MG63 (cell line): Measurements from ENCODE around the gene SETD6. TPM values are rescaled to one million over a fixed set of nuclear protein-coding genes. Genes with fewer than 3 reads are reported as not detected.
"Not testable (repeated sequence)": the region's sequence is repeated elsewhere in the genome, so short reads cannot be mapped to it uniquely, and the experiment has no call there.

Source experiments
- DNase-seq: peaks from one replicate; pipeline ENCODE4 v3.0.0-alpha.2; 2020
- H3K27me3 ChIP-seq: fragments of 250-450 bp; sonication (Bioruptor Pico); 2 replicates; pipeline ENCODE4 v1.5.1; 2020; ENCODE audit warnings: mild to moderate bottlenecking, moderate library complexity
- H3K36me3 ChIP-seq: fragments of 250-450 bp; sonication (Bioruptor Pico); 2 replicates; pipeline ENCODE4 v1.5.1; 2020; ENCODE audit warnings: mild to moderate bottlenecking, moderate library complexity
- H3K4me3 ChIP-seq: fragments of 250-450 bp; sonication (Bioruptor Pico); 2 replicates; pipeline ENCODE4 v1.5.1; 2020; ENCODE audit warnings: mild to moderate bottlenecking, moderate library complexity
- H3K9me3 ChIP-seq: fragments of 250-450 bp; sonication (Bioruptor Pico); 2 replicates; pipeline ENCODE4 v1.5.1; 2020; ENCODE audit warnings: mild to moderate bottlenecking, moderate library complexity
- total RNA-seq: library from RNA; depleted of rRNA; stranded (reverse); fragments of >200 nt; shearing (Covaris generic); gene quantifications from 2 replicates; pipeline ENCODE4 v1.2.3, GENCODE V29; 2014; ENCODE audit warnings: low replicate concordance; rRNA removed

The SETD6 gene
- total RNA-seq, 1 experiment from 2014 or later = 37.2 TPM

- H3K36me3 ChIP-seq = peaks cover 98% of the 10 kb centered on the region
- no peaks in the 10 kb centered on the region for H3K27me3 ChIP-seq
- H3K4me3 ChIP-seq = no peak overlapping the region
- no peaks in the 10 kb centered on the region for H3K9me3 ChIP-seq
- no peak for DNase-seq
Measured at GRCh38 chr16:58543685-58544084, 28.4 kb downstream of the SETD6 start.

- DNase-seq = no peak
- Histone ChIP-seq H3K36me3 (peaks cover 98% of the 10 kb centered on the region), H3K27me3 (no peaks in the 10 kb centered on the region), H3K9me3 (no peaks in the 10 kb centered on the region), H3K4me3 (no peak overlapping the region)
Measured at GRCh38 chr16:58548378-58548777, 33.1 kb downstream of the SETD6 start.

GRCh38 chr16:58551496-58551895 lies 36.2 kb downstream of the SETD6 start:
- Histone ChIP-seq H3K27me3 (no peaks in the 10 kb centered on the region), H3K36me3 (peaks cover 96% of the 10 kb centered on the region), H3K9me3 (no peaks in the 10 kb centered on the region), H3K4me3 (no peak overlapping the region)
- peak; percentile 21 for DNase-seq

GRCh38 chr16:58556678-58557077 lies 41.4 kb downstream of the SETD6 start:
- DNase-seq = no peak
- H3K27me3 ChIP-seq = no peaks in the 10 kb centered on the region
- H3K4me3 ChIP-seq = no peak overlapping the region
- peaks cover 97% of the 10 kb centered on the region for H3K36me3 ChIP-seq
- H3K9me3 ChIP-seq = no peaks in the 10 kb centered on the region

- H3K27me3 ChIP-seq = no peaks in the 10 kb centered on the region
- H3K36me3 ChIP-seq = peaks cover 91% of the 10 kb centered on the region
- no peak for DNase-seq
- no peaks in the 10 kb centered on the region for H3K9me3 ChIP-seq
- H3K4me3 ChIP-seq = no peak overlapping the region
Measured at GRCh38 chr16:58563235-58563634, 47.9 kb downstream of the SETD6 start.

GRCh38 chr16:58563775-58564174 lies 48.5 kb downstream of the SETD6 start:
- no peak for DNase-seq
- Histone ChIP-seq H3K36me3 (peaks cover 90% of the 10 kb centered on the region), H3K4me3 (no peak overlapping the region), H3K27me3 (no peaks in the 10 kb centered on the region), H3K9me3 (no peaks in the 10 kb centered on the region)

- not testable (repeated sequence) for H3K27me3 ChIP-seq
Measured at GRCh38 chr16:58565697-58566096, 50.4 kb downstream of the SETD6 start.

More at GRCh38 chr16:58565697-58566096, 50.4 kb downstream of the SETD6 start:
- H3K36me3 ChIP-seq = peaks cover 89% of the 10 kb centered on the region
- H3K9me3 ChIP-seq, DNase-seq, H3K4me3 ChIP-seq: not testable (repeated sequence)

Other genes with a start within 250 kb of the SETD6 start
- not detected in 2 replicates for gene PRSS54, start 220.5 kb upstream of the SETD6 start, total RNA-seq
- gene GINS3, start 123.0 kb upstream of the SETD6 start, total RNA-seq = 20.7 and 24.3 TPM in 2 replicates
- 6.7 and 9.9 TPM in 2 replicates for gene NDRG4, start 15.4 kb upstream of the SETD6 start, total RNA-seq
- gene CNOT1, start 114.3 kb downstream of the SETD6 start, total RNA-seq = 232 and 296 TPM in 2 replicates
- 4.4 and 13.1 TPM in 2 replicates for gene SLC38A7, start 169.3 kb downstream of the SETD6 start, total RNA-seq
- gene GOT2, start 218.8 kb downstream of the SETD6 start, total RNA-seq = 126 and 128 TPM in 2 replicates